KOPT-K1 (cell line): Measurements from ENCODE around the gene PAPSS2.

Source experiments
- H3K27ac ChIP-seq: fragments of 200-600 bp; sonication (generic); 2 replicates; pipeline ENCODE4 v1.5.1; 2016; ENCODE audit warnings: antibody characterized with exemption, mild to moderate bottlenecking, low read depth, low read length; ENCODE audit not compliant: poor library complexity, severe bottlenecking
- H3K36me3 ChIP-seq: fragments of 200-600 bp; sonication (generic); 2 replicates; pipeline ENCODE4 v1.5.1; 2017; ENCODE audit warnings: antibody characterized with exemption, mild to moderate bottlenecking, low read length, moderate library complexity; ENCODE audit not compliant: insufficient read depth
- H3K9me3 ChIP-seq: fragments of 200-600 bp; sonication (generic); 2 replicates; pipeline ENCODE4 v1.5.1; 2017; ENCODE audit warnings: antibody characterized with exemption, low read length, mild to moderate bottlenecking; ENCODE audit not compliant: insufficient read depth, poor library complexity, severe bottlenecking

Gene PAPSS2

GRCh38 chr10:87757685-87758084 is 98.0 kb downstream of the PAPSS2 start:
- H3K9me3 ChIP-seq = no peaks in the 10 kb centered on the region
- H3K36me3 ChIP-seq = peaks cover 87% of the 10 kb centered on the region
- no peak overlapping the region for H3K27ac ChIP-seq

- H3K27ac ChIP-seq = no peak overlapping the region
- H3K9me3 ChIP-seq = no peaks in the 10 kb centered on the region
- peaks cover 89% of the 10 kb centered on the region for H3K36me3 ChIP-seq
Observed at GRCh38 chr10:87759551-87759950, 99.9 kb downstream of the PAPSS2 start.

GRCh38 chr10:87760195-87760905 is 100.7 kb downstream of the PAPSS2 start:
- H3K27ac ChIP-seq = no peak overlapping the region
- H3K9me3 ChIP-seq = no peaks in the 10 kb centered on the region
- peaks cover 87% of the 10 kb centered on the region for H3K36me3 ChIP-seq

GRCh38 chr10:87761153-87761552 is 101.5 kb downstream of the PAPSS2 start:
- Histone ChIP-seq H3K27ac (no peak overlapping the region), H3K36me3 (peaks cover 87% of the 10 kb centered on the region)

GRCh38 chr10:87761892-87762291 is 102.2 kb downstream of the PAPSS2 start:
- H3K9me3 ChIP-seq = peaks cover 5% of the 10 kb centered on the region
- H3K36me3 ChIP-seq = peaks cover 89% of the 10 kb centered on the region
- H3K27ac ChIP-seq = no peak overlapping the region

More at GRCh38 chr10:87761153-87761552, 101.5 kb downstream of the PAPSS2 start:
- peaks cover 3% of the 10 kb centered on the region for H3K9me3 ChIP-seq

GRCh38 chr10:87763086-87763861 is 103.6 kb downstream of the PAPSS2 start:
- Histone ChIP-seq H3K36me3 (peaks cover 91% of the 10 kb centered on the region), H3K27ac (no peak overlapping the region), H3K9me3 (peaks cover 5% of the 10 kb centered on the region)

- peaks cover 93% of the 10 kb centered on the region for H3K36me3 ChIP-seq
- peaks cover 5% of the 10 kb centered on the region for H3K9me3 ChIP-seq
- no peak overlapping the region for H3K27ac ChIP-seq
Observed at GRCh38 chr10:87764072-87764934, 104.6 kb downstream of the PAPSS2 start.

GRCh38 chr10:87765666-87766376 is 106.1 kb downstream of the PAPSS2 start:
- Histone ChIP-seq H3K27ac (no peak overlapping the region), H3K9me3 (peaks cover 5% of the 10 kb centered on the region), H3K36me3 (peaks cover 93% of the 10 kb centered on the region)

GRCh38 chr10:87767253-87767652 is 107.6 kb downstream of the PAPSS2 start:
- Histone ChIP-seq H3K36me3 (peaks cover 86% of the 10 kb centered on the region), H3K27ac (no peak overlapping the region), H3K9me3 (peaks cover 5% of the 10 kb centered on the region)

- H3K27ac ChIP-seq = no peak overlapping the region
- no peaks in the 10 kb centered on the region for H3K9me3 ChIP-seq
- H3K36me3 ChIP-seq = peaks cover 84% of the 10 kb centered on the region
Observed at GRCh38 chr10:87771871-87772500, 112.3 kb downstream of the PAPSS2 start.

GRCh38 chr10:87775766-87776165 is 116.1 kb downstream of the PAPSS2 start:
- Histone ChIP-seq H3K27ac (no peak overlapping the region), H3K9me3 (no peaks in the 10 kb centered on the region), H3K36me3 (peaks cover 81% of the 10 kb centered on the region)

GRCh38 chr10:87776328-87776727 is 116.7 kb downstream of the PAPSS2 start:
- peaks cover 81% of the 10 kb centered on the region for H3K36me3 ChIP-seq
- no peaks in the 10 kb centered on the region for H3K9me3 ChIP-seq
- no peak overlapping the region for H3K27ac ChIP-seq

GRCh38 chr10:87781545-87781944 is 121.9 kb downstream of the PAPSS2 start:
- no peaks in the 10 kb centered on the region for H3K9me3 ChIP-seq
- H3K36me3 ChIP-seq = peaks cover 90% of the 10 kb centered on the region
- no peak overlapping the region for H3K27ac ChIP-seq

GRCh38 chr10:87782721-87783120 is 123.0 kb downstream of the PAPSS2 start:
- Histone ChIP-seq H3K9me3 (no peaks in the 10 kb centered on the region), H3K36me3 (peaks cover 90% of the 10 kb centered on the region)

More at GRCh38 chr10:87782721-87783120, 123.0 kb downstream of the PAPSS2 start:
- no peak overlapping the region for H3K27ac ChIP-seq
